Calu3 (cell line): ENCODE data around the gene PPIL3. TPM values are rescaled to one million over a fixed set of nuclear protein-coding genes. Genes with fewer than 3 reads are reported as not detected.
A peak's percentile ranks its signal among the peaks of the same experiment; 100 is the strongest.

Source experiments
- Bru-seq: library from RNA; stranded (reverse); fragments of 400-500 nt; gene quantifications from one replicate; lab custom pipeline; 2021; lab: Mats Ljungman, UMichigan
- BruChase-seq, 2 experiments: library from RNA; stranded (reverse); fragments of 400-500 nt; gene quantifications; one replicate each; lab custom pipeline; 2021; lab: Mats Ljungman, UMichigan
- BruUV-seq: library from RNA; stranded (reverse); fragments of 400-500 nt; replicated peaks from 2 replicates; lab custom pipeline; 2021; lab: Mats Ljungman, UMichigan
- CTCF ChIA-PET: fragments of 300-600 bp; sonication (Branson Sonifier 250); formaldehyde crosslinking; loops from one replicate; lab custom pipeline; 2022; ENCODE audit warnings: antibody characterized with exemption; lab: Charles Lee
- DNase-seq: peaks from one replicate; pipeline ENCODE4 v3.0.0; 2022
- H3K27ac Mint-ChIP-seq: one replicate; pipeline ENCODE4 v1.8.0; 2022; ENCODE audit warnings: mixed read lengths; ENCODE audit not compliant: unreplicated experiment
- H3K27me3 Mint-ChIP-seq: one replicate; pipeline ENCODE4 v1.8.0; 2022; ENCODE audit warnings: mixed read lengths; ENCODE audit not compliant: unreplicated experiment
- H3K36me3 Mint-ChIP-seq: one replicate; pipeline ENCODE4 v1.8.0; 2022; ENCODE audit warnings: mild to moderate bottlenecking, moderate library complexity, mixed read lengths; ENCODE audit not compliant: insufficient read depth, unreplicated experiment
- H3K4me1 Mint-ChIP-seq: one replicate; pipeline ENCODE4 v1.8.0; 2022; ENCODE audit warnings: mild to moderate bottlenecking, low read depth, mixed read lengths; ENCODE audit not compliant: unreplicated experiment
- H3K4me3 Mint-ChIP-seq: one replicate; pipeline ENCODE4 v1.8.0; 2022; ENCODE audit warnings: mild to moderate bottlenecking, low read depth, moderate library complexity, mixed read lengths; ENCODE audit not compliant: unreplicated experiment
- H3K9me3 Mint-ChIP-seq: one replicate; pipeline ENCODE4 v1.8.0; 2022; ENCODE audit warnings: low read depth, mixed read lengths; ENCODE audit not compliant: unreplicated experiment
- intact Hi-C: fragments of 100-400 bp; cut with micrococcal nuclease; formaldehyde crosslinking; loops from one replicate; pipeline ENCODE4 v1.10.0; 2022; ENCODE audit not compliant: unreplicated experiment
- long read RNA-seq: library from polyadenylated mRNA; stranded (forward); transcript quantifications from one replicate; pipeline ENCODE4 v2.0.0, GENCODE V29; 2022
- total RNA-seq: library from RNA; stranded (reverse); gene quantifications from 2 replicates; pipeline ENCODE4 v1.2.3, GENCODE V29; 2022
- TF ChIP-seq, protein P1 (sequence below): fragments of 200-600 bp; IDR thresholded peaks from one replicate; pipeline ENCODE4 v1.8.0; 2022; ENCODE audit warnings: antibody characterized with exemption; ENCODE audit not compliant: unreplicated experiment

Gene PPIL3
- total RNA-seq (28.0 and 31.5 TPM in 2 replicates), Bru-seq, nascent RNA (percentile 72 among the genes with signal in this experiment), BruChase-seq, experiment 1, labeled RNA remaining after a 6-hour chase (percentile 67 among the genes with signal in this experiment), BruChase-seq, experiment 2, labeled RNA remaining after a 2-hour chase (percentile 65 among the genes with signal in this experiment)
- long read RNA-seq, transcript PPIL3-202 (7 exons, 1,194 nt), result major isoform, 19 of 36 reads
- long read RNA-seq, transcript PPIL3-201 (7 exons, 1,370 nt), result minor isoform, 6 of 36 reads
- long read RNA-seq, partial matches to known transcripts, result 1 of 36 reads
- long read RNA-seq, other reads (novel, unspliced or antisense), result 5 of 36 reads

DNA sequence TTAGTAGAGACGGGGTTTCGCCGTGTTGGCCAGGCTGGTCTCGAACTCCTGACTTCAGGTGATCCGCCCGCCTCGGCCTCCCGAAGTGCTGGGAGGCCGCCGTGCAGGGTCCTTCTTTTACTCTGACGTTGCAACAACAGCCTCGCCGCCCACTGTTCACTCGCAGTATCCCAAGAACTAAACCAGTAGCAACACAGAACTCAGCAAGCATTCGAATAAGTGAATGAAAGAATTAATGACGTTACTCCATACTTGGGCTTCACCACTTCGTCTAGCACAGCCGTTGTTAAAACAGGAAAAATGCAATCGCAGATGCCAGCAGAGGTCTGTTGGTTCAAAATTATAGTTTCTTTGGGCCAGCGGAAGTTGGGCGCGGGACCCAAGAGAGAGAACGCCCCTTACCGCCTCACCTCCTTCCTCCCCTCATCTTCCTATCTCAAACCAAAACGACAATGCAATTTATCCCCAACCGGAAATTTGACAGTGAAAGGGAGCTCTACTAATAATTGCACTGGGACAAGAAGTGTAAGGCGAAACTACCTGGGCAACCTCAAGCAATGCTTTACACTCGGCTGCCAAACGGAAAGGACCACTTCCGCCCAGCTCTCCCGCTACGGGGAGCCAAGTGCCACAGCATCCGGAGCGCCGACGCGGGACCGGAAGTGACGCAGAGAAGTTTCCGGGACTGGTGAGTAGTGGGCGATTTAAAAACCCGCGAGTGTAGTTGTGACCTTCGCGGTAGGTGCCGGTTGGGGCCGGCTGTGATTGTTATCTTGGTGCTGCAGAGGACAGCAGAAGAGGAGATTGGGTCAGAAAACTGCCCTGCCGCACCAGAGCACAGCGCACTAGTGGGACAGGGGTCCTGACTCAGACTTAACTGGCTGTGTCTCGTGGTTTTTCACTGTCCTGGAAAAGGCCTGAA is at the start of gene PPIL3, which contains the start of gene NIF3L1:
TSS of gene PPIL3 (minus strand) at position 374 of the 922 bp plus-strand sequence. CDS start 1,462 bp downstream, outside the sequence.
TSS of gene NIF3L1 (plus strand) at position 668 of the 922 bp plus-strand sequence. CDS start 2,573 bp downstream, outside the sequence.
- Mint-ChIP-seq H3K27me3 (no peaks in the 10 kb centered on the region), H3K27ac (peak within 1 kb of the TSS; percentile 99), H3K9me3 (no peaks in the 10 kb centered on the region), H3K4me3 (peak within 1 kb of the TSS; percentile 96), H3K36me3 (peaks cover 62% of the 10 kb centered on the region), H3K4me1 (peaks cover 18% of the 10 kb centered on the region)
- BruUV-seq, result TSS peak; percentile 55
- TF ChIP-seq, protein P1, sequence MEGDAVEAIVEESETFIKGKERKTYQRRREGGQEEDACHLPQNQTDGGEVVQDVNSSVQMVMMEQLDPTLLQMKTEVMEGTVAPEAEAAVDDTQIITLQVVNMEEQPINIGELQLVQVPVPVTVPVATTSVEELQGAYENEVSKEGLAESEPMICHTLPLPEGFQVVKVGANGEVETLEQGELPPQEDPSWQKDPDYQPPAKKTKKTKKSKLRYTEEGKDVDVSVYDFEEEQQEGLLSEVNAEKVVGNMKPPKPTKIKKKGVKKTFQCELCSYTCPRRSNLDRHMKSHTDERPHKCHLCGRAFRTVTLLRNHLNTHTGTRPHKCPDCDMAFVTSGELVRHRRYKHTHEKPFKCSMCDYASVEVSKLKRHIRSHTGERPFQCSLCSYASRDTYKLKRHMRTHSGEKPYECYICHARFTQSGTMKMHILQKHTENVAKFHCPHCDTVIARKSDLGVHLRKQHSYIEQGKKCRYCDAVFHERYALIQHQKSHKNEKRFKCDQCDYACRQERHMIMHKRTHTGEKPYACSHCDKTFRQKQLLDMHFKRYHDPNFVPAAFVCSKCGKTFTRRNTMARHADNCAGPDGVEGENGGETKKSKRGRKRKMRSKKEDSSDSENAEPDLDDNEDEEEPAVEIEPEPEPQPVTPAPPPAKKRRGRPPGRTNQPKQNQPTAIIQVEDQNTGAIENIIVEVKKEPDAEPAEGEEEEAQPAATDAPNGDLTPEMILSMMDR, result no peak
- intact Hi-C loops, result loop anchor here (2.0 to 5.0 kb wide), 3 partner anchors 176 to 343 kb away; partner anchors contain the start of gene CASP10
- peak; percentile 97 for DNase-seq
- CTCF ChIA-PET, result interaction anchor here (0.7 to 1.9 kb wide), 8 partner anchors 12 to 343 kb away, joined by 3 to 8 read pairs (median 4); partner anchors contain the start of genes CLK1 and ORC2

DNA sequence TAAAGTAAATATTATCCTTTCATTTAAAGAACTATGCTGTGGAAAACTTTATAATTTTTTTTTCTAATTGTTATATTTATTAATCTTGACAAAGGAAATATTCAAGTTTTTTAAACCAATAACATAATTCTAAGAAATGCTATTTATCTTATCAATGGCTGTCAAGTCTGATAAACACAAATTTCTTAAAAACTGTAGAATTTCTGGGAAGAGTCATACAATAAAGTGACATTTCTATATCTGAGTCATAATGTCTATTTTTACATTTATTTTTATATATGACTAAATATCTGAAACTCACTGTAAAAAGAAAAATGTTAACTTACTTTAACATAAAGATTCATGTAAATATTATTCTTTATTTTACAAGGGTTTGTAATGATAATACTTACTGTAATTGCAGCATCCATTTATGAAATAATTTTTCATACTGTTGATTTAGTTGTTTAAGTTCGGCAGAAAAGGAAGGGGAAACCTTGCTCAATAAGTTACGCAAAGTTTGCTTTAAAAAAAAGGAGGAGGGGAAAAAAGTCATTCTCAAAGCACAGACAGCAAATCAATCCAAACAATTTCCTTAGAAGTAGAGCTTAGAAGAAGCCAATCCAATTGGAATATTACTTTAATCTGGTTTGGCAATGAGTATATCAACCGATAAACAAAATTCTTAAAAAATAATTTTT is 42.2 kb upstream of the PPIL3 start:
- CTCF ChIA-PET, result no interaction called here
- intact Hi-C loops, result no loop called here
- H3K36me3 Mint-ChIP-seq, result peaks cover 45% of the 10 kb centered on the region
- no peaks in the 10 kb centered on the region for H3K9me3 Mint-ChIP-seq
- no peaks in the 10 kb centered on the region for H3K4me1 Mint-ChIP-seq
- H3K27ac Mint-ChIP-seq, result no peak overlapping the region
- no TSS peak for BruUV-seq
- TF ChIP-seq, protein P1, result no peak
- DNase-seq, result no peak
- H3K27me3 Mint-ChIP-seq, result no peaks in the 10 kb centered on the region
- H3K4me3 Mint-ChIP-seq, result no peak overlapping the region

DNA sequence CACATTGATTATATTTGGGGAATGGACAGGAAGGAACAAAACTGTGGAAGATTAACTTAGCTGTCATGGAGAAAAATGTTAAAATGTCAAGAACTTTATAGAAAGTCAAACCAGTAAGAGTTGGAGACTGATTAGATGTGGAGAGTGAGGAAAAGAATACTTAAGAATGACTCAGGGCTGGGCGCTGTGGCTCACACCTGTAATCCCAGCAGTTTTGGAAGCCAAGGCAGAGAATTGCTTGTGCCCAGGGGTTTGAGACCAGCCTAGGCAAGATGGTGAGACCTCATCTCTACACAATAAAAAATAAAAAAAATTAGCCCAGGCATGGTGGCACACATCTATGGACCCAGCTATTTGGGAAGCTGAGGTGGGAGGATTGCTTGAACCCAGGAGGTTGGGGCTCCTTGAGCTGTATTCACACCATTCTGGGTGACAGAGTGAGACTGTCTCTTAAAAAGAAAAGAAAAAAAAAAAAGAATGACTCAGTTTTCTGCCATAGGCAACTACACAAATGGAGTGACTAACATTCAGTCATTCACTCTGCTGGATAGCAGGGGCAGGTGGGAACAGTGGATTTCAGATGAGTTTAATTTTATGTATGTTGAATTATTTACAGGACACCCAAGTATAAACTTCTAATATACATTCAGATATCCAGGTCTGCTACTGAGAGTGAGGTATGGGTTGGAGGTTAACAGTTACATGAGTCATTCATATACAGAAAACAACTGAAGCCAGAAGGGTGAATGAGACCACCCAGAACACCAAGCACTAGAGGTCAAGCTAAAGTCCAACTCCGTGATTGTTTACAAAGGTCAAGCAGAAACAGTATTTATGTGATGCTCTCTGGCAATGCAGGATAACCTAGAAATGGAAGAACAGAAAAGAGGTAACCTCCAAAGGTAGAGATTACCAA is 40.7 kb upstream of the PPIL3 start:
- no TSS peak for BruUV-seq
- H3K9me3 Mint-ChIP-seq, result no peaks in the 10 kb centered on the region
- DNase-seq, result no peak
- H3K27ac Mint-ChIP-seq, result no peak overlapping the region
- H3K4me3 Mint-ChIP-seq, result no peak overlapping the region
- H3K36me3 Mint-ChIP-seq, result peaks cover 42% of the 10 kb centered on the region
- no peaks in the 10 kb centered on the region for H3K4me1 Mint-ChIP-seq
- intact Hi-C loops, result no loop called here
- TF ChIP-seq, protein P1, result no peak
- H3K27me3 Mint-ChIP-seq, result no peaks in the 10 kb centered on the region
- CTCF ChIA-PET, result no interaction called here
